Rectal smooth muscle tissue (tissue), 1 donor: ENCODE measurements around the gene TMEM163.

ENCODE experiments used
- H3K27ac ChIP-seq: one replicate; pipeline ENCODE4 v1.7.0; 2013; ENCODE audit warnings: low read depth, low read length, inconsistent platforms
- H3K27me3 ChIP-seq: one replicate; pipeline ENCODE4 v1.7.0; 2013; ENCODE audit warnings: low read length; ENCODE audit not compliant: control insufficient read depth, insufficient read depth
- H3K36me3 ChIP-seq: one replicate; pipeline ENCODE4 v1.7.0; 2013; ENCODE audit warnings: low read length; ENCODE audit not compliant: control insufficient read depth, insufficient read depth
- H3K4me1 ChIP-seq: one replicate; pipeline ENCODE4 v1.7.0; 2013; ENCODE audit warnings: low read length; ENCODE audit not compliant: control insufficient read depth, insufficient read depth
- H3K4me3 ChIP-seq: one replicate; pipeline ENCODE4 v1.7.0; 2013; ENCODE audit warnings: low read length
- H3K9ac ChIP-seq: one replicate; pipeline ENCODE4 v1.7.0; 2013; ENCODE audit warnings: low read length

Gene TMEM163

GRCh38 chr2:134718023-134718816 lies 580 bp downstream of the TMEM163 start:
- no peak overlapping the region for H3K27ac ChIP-seq

GRCh38 chr2:134717286-134718022 lies 1.3 kb downstream of the TMEM163 start:
- H3K4me3 ChIP-seq = no peak overlapping the region
- no peaks in the 10 kb centered on the region for H3K4me1 ChIP-seq
- H3K36me3 ChIP-seq = no peaks in the 10 kb centered on the region
- no peak overlapping the region for H3K27ac ChIP-seq
- peaks cover 27% of the 10 kb centered on the region for H3K27me3 ChIP-seq
- H3K9ac ChIP-seq = no peak overlapping the region

More at GRCh38 chr2:134718023-134718816, 580 bp downstream of the TMEM163 start:
- H3K4me3 ChIP-seq = peak overlapping the region; percentile 42
- H3K27me3 ChIP-seq = peaks cover 27% of the 10 kb centered on the region
- H3K9ac ChIP-seq = no peak overlapping the region
- no peaks in the 10 kb centered on the region for H3K36me3 ChIP-seq
- no peaks in the 10 kb centered on the region for H3K4me1 ChIP-seq

- H3K4me3 ChIP-seq = no peak overlapping the region
- H3K4me1 ChIP-seq = no peaks in the 10 kb centered on the region
- H3K36me3 ChIP-seq = no peaks in the 10 kb centered on the region
- no peak overlapping the region for H3K27ac ChIP-seq
- H3K27me3 ChIP-seq = peaks cover 27% of the 10 kb centered on the region
- no peak overlapping the region for H3K9ac ChIP-seq
Observed at GRCh38 chr2:134716721-134717243, 2.0 kb downstream of the TMEM163 start.

GRCh38 chr2:134715932-134716643 lies 2.7 kb downstream of the TMEM163 start:
- Histone ChIP-seq H3K27ac (no peak overlapping the region), H3K4me1 (no peaks in the 10 kb centered on the region), H3K36me3 (no peaks in the 10 kb centered on the region), H3K4me3 (no peak overlapping the region), H3K9ac (no peak overlapping the region), H3K27me3 (peaks cover 27% of the 10 kb centered on the region)

- Histone ChIP-seq H3K4me3 (no peak overlapping the region), H3K9ac (no peak overlapping the region), H3K27me3 (peaks cover 20% of the 10 kb centered on the region)
Observed at GRCh38 chr2:134714228-134714627, 4.6 kb downstream of the TMEM163 start.

GRCh38 chr2:134713606-134714005 lies 5.2 kb downstream of the TMEM163 start:
- no peak overlapping the region for H3K4me3 ChIP-seq
- H3K36me3 ChIP-seq = no peaks in the 10 kb centered on the region
- H3K27me3 ChIP-seq = peaks cover 17% of the 10 kb centered on the region
- H3K4me1 ChIP-seq = no peaks in the 10 kb centered on the region
- H3K27ac ChIP-seq = no peak overlapping the region
- H3K9ac ChIP-seq = no peak overlapping the region

More at GRCh38 chr2:134714228-134714627, 4.6 kb downstream of the TMEM163 start:
- H3K4me1 ChIP-seq = no peaks in the 10 kb centered on the region
- no peak overlapping the region for H3K27ac ChIP-seq
- H3K36me3 ChIP-seq = no peaks in the 10 kb centered on the region

GRCh38 chr2:134713176-134713575 lies 5.6 kb downstream of the TMEM163 start:
- Histone ChIP-seq H3K27me3 (peaks cover 15% of the 10 kb centered on the region), H3K9ac (no peak overlapping the region), H3K4me1 (no peaks in the 10 kb centered on the region), H3K36me3 (no peaks in the 10 kb centered on the region), H3K4me3 (no peak overlapping the region), H3K27ac (no peak overlapping the region)

GRCh38 chr2:134712736-134713135 lies 6.1 kb downstream of the TMEM163 start:
- Histone ChIP-seq H3K36me3 (no peaks in the 10 kb centered on the region), H3K27me3 (peaks cover 11% of the 10 kb centered on the region), H3K4me1 (no peaks in the 10 kb centered on the region), H3K4me3 (no peak overlapping the region), H3K27ac (no peak overlapping the region), H3K9ac (no peak overlapping the region)

- H3K9ac ChIP-seq = no peak overlapping the region
- H3K4me1 ChIP-seq = no peaks in the 10 kb centered on the region
- H3K27me3 ChIP-seq = peaks cover 8% of the 10 kb centered on the region
- no peaks in the 10 kb centered on the region for H3K36me3 ChIP-seq
- no peak overlapping the region for H3K4me3 ChIP-seq
- H3K27ac ChIP-seq = no peak overlapping the region
Observed at GRCh38 chr2:134712299-134712698, 6.5 kb downstream of the TMEM163 start.

- H3K9ac ChIP-seq = no peak overlapping the region
- H3K27ac ChIP-seq = no peak overlapping the region
- no peaks in the 10 kb centered on the region for H3K4me1 ChIP-seq
- peaks cover 8% of the 10 kb centered on the region for H3K27me3 ChIP-seq
- no peaks in the 10 kb centered on the region for H3K36me3 ChIP-seq
- no peak overlapping the region for H3K4me3 ChIP-seq
Observed at GRCh38 chr2:134711692-134712091, 7.1 kb downstream of the TMEM163 start.

- H3K9ac ChIP-seq = no peak overlapping the region
- H3K4me3 ChIP-seq = no peak overlapping the region
- H3K4me1 ChIP-seq = no peaks in the 10 kb centered on the region
- no peaks in the 10 kb centered on the region for H3K27me3 ChIP-seq
- H3K27ac ChIP-seq = no peak overlapping the region
- no peaks in the 10 kb centered on the region for H3K36me3 ChIP-seq
Observed at GRCh38 chr2:134707330-134707676, 11.5 kb downstream of the TMEM163 start.

GRCh38 chr2:134706587-134707329 lies 12.0 kb downstream of the TMEM163 start:
- no peaks in the 10 kb centered on the region for H3K27me3 ChIP-seq
- H3K36me3 ChIP-seq = no peaks in the 10 kb centered on the region
- no peak overlapping the region for H3K27ac ChIP-seq
- no peaks in the 10 kb centered on the region for H3K4me1 ChIP-seq
- no peak overlapping the region for H3K9ac ChIP-seq
- no peak overlapping the region for H3K4me3 ChIP-seq
